AG09309 (cell line): ENCODE results near the gene ATF5.
"Not testable (repeated sequence)": the region's sequence is repeated elsewhere in the genome, so short reads cannot be mapped to it uniquely, and the experiment has no call there.

ENCODE experiments used
- DNase-seq: peaks from one replicate; pipeline ENCODE4 v3.0.0-alpha.2; 2010; ENCODE audit warnings: low read depth
- H3K4me3 ChIP-seq: 2 replicates; pipeline ENCODE4 v1.5.1; 2011; ENCODE audit warnings: mild to moderate bottlenecking, low read depth, low read length, moderate library complexity; ENCODE audit not compliant: control insufficient read depth
- CTCF ChIP-seq: IDR thresholded peaks from 2 replicates; pipeline ENCODE4 v1.5.1; 2011; ENCODE audit warnings: mild to moderate bottlenecking, low read depth, low read length, inconsistent platforms; ENCODE audit not compliant: insufficient read depth, control insufficient read depth; ENCODE audit errors: missing control alignments

The ATF5 gene

GRCh38 chr19:49954933-49955332, 25.9 kb downstream of the ATF5 start:
- DNase-seq = no peak
- no peak for TF ChIP-seq CTCF
- no peak overlapping the region for H3K4me3 ChIP-seq

GRCh38 chr19:49956115-49956495, 27.1 kb downstream of the ATF5 start:
- DNase-seq = no peak
- no peak for TF ChIP-seq CTCF
- no peak overlapping the region for H3K4me3 ChIP-seq

- no peak for TF ChIP-seq CTCF
- DNase-seq = no peak
- H3K4me3 ChIP-seq = no peak overlapping the region
These were observed 28.4 kb downstream of the ATF5 start for GRCh38 chr19:49957262-49957915.

GRCh38 chr19:49958144-49958543, 29.1 kb downstream of the ATF5 start:
- not testable (repeated sequence) for DNase-seq, H3K4me3 ChIP-seq

- not testable (repeated sequence) for H3K4me3 ChIP-seq, DNase-seq
These were observed 29.6 kb downstream of the ATF5 start for GRCh38 chr19:49958596-49958995.

- not testable (repeated sequence) for DNase-seq
These were observed 30.9 kb downstream of the ATF5 start for GRCh38 chr19:49959892-49960291.

GRCh38 chr19:49960980-49961379, 32.0 kb downstream of the ATF5 start, which contains the start of gene SIGLEC11:
Gene SIGLEC11 (minus strand): TSS chr19:49961172. CDS start chr19:49961081, 91 bp downstream.
- H3K4me3 ChIP-seq, DNase-seq: not testable (repeated sequence)

More at GRCh38 chr19:49959892-49960291, 30.9 kb downstream of the ATF5 start:
- not testable (repeated sequence) for H3K4me3 ChIP-seq

- TF ChIP-seq CTCF = no peak
- no peak overlapping the region for H3K4me3 ChIP-seq
- DNase-seq = no peak
These were observed 39.4 kb downstream of the ATF5 start for GRCh38 chr19:49968279-49968922.

- H3K4me3 ChIP-seq, DNase-seq: not testable (repeated sequence)
These were observed 40.4 kb downstream of the ATF5 start for GRCh38 chr19:49969355-49969754.
